Naive thymus-derived CD4-positive, alpha-beta T cell (primary cell): ENCODE results near the gene PPP1R12C. TPM values are rescaled to one million over a fixed set of nuclear protein-coding genes. Genes with fewer than 3 reads are reported as not detected.
"Not testable (repeated sequence)": the region's sequence is repeated elsewhere in the genome, so short reads cannot be mapped to it uniquely, and the experiment has no call there.

Source experiments
- ATAC-seq: fragments of 150-1000 bp; cut with Tn5 transposase; 2 replicates; pipeline ENCODE4 v1.10.0; 2021; ENCODE audit warnings: mild to moderate bottlenecking, moderate library complexity
- CTCF ChIA-PET: fragments of 350-600 bp; sonication (Branson Sonifier 250); formaldehyde crosslinking; loops from one replicate; lab custom pipeline; 2021; ENCODE audit warnings: antibody characterized with exemption; lab: Charles Lee
- POLR2A ChIA-PET: fragments of 350-600 bp; sonication (Branson Sonifier 250); formaldehyde crosslinking; loops from one replicate; lab custom pipeline; 2021; ENCODE audit warnings: antibody characterized with exemption, inconsistent platforms; lab: Charles Lee
- DNase-seq, 9 donors: peaks; one replicate each; pipeline versions ENCODE4 v3.0.0 to v3.0.0-alpha.2; 2020 to 2022; ENCODE audit warnings: mixed read lengths in 1 of 9
- H3K27ac ChIP-seq: one replicate; pipeline ENCODE4 v1.7.0; 2013; ENCODE audit warnings: mild to moderate bottlenecking, low read depth, low read length, moderate library complexity
- H3K27me3 ChIP-seq, 2 donors: one replicate each; pipeline ENCODE4 v1.7.0; 2013; ENCODE audit warnings: low read length in 2 of 2, mild to moderate bottlenecking in 2 of 2, moderate library complexity in 2 of 2; ENCODE audit not compliant: control insufficient read depth in 2 of 2, insufficient read depth in 2 of 2
- H3K36me3 ChIP-seq, 3 experiments: 1 replicate in 2 of 3; 2 replicates in 1 of 3; pipeline ENCODE4 v1.7.0; 2013; ENCODE audit warnings: low read length in 3 of 3, mild to moderate bottlenecking in 3 of 3, moderate library complexity in 1 of 3; ENCODE audit not compliant: insufficient read depth in 3 of 3, control insufficient read depth in 2 of 3
- H3K4me1 ChIP-seq, 2 donors: one replicate each; pipeline ENCODE4 v1.7.0; 2013; ENCODE audit warnings: low read length in 2 of 2, mild to moderate bottlenecking in 2 of 2, moderate library complexity in 1 of 2; ENCODE audit not compliant: control insufficient read depth in 2 of 2, insufficient read depth in 2 of 2
- H3K4me3 ChIP-seq: 2 replicates; pipeline ENCODE4 v1.7.0; 2013; ENCODE audit warnings: mild to moderate bottlenecking, low read length
- H3K9me3 ChIP-seq, 3 experiments: 1 replicate in 2 of 3; 2 replicates in 1 of 3; pipeline ENCODE4 v1.7.0; 2013; ENCODE audit warnings: low read length in 3 of 3; ENCODE audit not compliant: control insufficient read depth in 2 of 3
- H3K27ac Mint-ChIP-seq, 9 donors: one replicate each; pipeline ENCODE4 v1.8.0; 2020 to 2022; ENCODE audit warnings: mixed read lengths in 9 of 9, mild to moderate bottlenecking in 8 of 9, moderate library complexity in 5 of 9, inconsistent platforms in 2 of 9
- H3K27me3 Mint-ChIP-seq, 5 donors: one replicate each; pipeline ENCODE4 v1.8.0; 2021 to 2022; ENCODE audit warnings: mixed read lengths in 5 of 5, mild to moderate bottlenecking in 1 of 5
- H3K36me3 Mint-ChIP-seq, 5 donors: one replicate each; pipeline ENCODE4 v1.8.0; 2020 to 2022; ENCODE audit warnings: mixed read lengths in 5 of 5, mild to moderate bottlenecking in 3 of 5, inconsistent platforms in 1 of 5
- H3K4me1 Mint-ChIP-seq, 7 donors: one replicate each; pipeline ENCODE4 v1.8.0; 2020 to 2022; ENCODE audit warnings: mixed read lengths in 7 of 7, mild to moderate bottlenecking in 3 of 7, inconsistent platforms in 1 of 7
- H3K4me3 Mint-ChIP-seq, 10 donors: one replicate each; pipeline ENCODE4 v1.8.0; 2020 to 2022; ENCODE audit warnings: mild to moderate bottlenecking in 10 of 10, mixed read lengths in 10 of 10, moderate library complexity in 6 of 10, inconsistent platforms in 2 of 10
- H3K9me3 Mint-ChIP-seq, 11 donors: one replicate each; pipeline ENCODE4 v1.8.0; 2020 to 2022; ENCODE audit warnings: mixed read lengths in 11 of 11, mild to moderate bottlenecking in 4 of 11, inconsistent platforms in 1 of 11, moderate library complexity in 1 of 11
- intact Hi-C, 2 donors: fragments of 100-400 bp; cut with micrococcal nuclease; formaldehyde crosslinking; loops; one replicate each; pipeline ENCODE4 v1.15.1; 2023
- polyA plus RNA-seq, 2 donors: library from polyadenylated mRNA; unstranded; fragments of 300-500 nt; fragmentation: Illumina TruSeq; gene quantifications; one replicate each; pipeline ENCODE4 v1.2.3, GENCODE V29; 2021
- total RNA-seq, 6 experiments: library from RNA in 5 of 6; stranded (reverse) in 5 of 6; gene quantifications; 1 replicate in 5 of 6; 2 replicates in 1 of 6; pipeline ENCODE4 v1.2.3 and lab custom pipeline; 2021 to 2026

The PPP1R12C gene
- total and polyA plus RNA-seq, 7 experiments from 2014 or later, result 3.8 to 180 (median 142) TPM

- POLR2A ChIA-PET, result interaction anchor here (0.7 to 1.1 kb wide), 5 partner anchors 17 to 269 kb away, joined by 3 to 12 read pairs (median 4); partner anchors contain the start of gene PPP1R12C
- H3K27me3 Mint-ChIP-seq, result peaks cover 19 to 36% (median 22%) of the 10 kb centered on the region in 5 donors
Observed at GRCh38 chr19:55062735-55063491, 54.5 kb downstream of the PPP1R12C start, which contains the start of gene RDH13. Gene RDH13, minus strand, starts transcription at chr19:55063148. Its CDS starts 116 bp downstream, at chr19:55063032.

DNA sequence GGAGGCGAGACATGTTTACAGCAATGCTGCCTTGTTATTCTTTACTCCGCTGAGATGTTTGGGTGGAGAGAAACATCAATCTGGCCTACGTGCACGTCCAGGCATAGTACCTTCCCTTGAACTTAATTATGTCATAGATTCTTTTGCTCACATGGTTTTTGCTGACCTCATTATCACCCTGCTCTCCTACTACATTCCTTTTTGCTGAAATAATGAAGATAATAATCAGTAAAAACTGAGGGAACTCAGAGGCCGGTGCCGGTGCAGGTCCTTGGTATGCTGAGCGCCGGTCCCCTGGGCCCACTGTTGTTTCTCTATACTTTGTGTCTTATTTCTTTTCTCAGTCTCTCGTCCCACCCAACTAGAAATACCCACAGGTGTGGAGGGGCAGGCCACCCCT lies 57.1 kb downstream of the PPP1R12C start:
- CTCF ChIA-PET, result not testable (repeated sequence)
- peak overlapping the region in 1 of 10 donors; percentile 20 for H3K4me3 Mint-ChIP-seq

More at GRCh38 chr19:55062735-55063491, 54.5 kb downstream of the PPP1R12C start, which contains the start of gene RDH13:
- H3K27me3 ChIP-seq, result peaks cover 0 to 9% of the 10 kb centered on the region in 2 donors
- peak within 1 kb of the TSS; percentile 74 for H3K4me3 ChIP-seq
- peaks cover 0 to 17% (median 10%) of the 10 kb centered on the region in 5 donors for H3K36me3 Mint-ChIP-seq
- CTCF ChIA-PET, result interaction anchor here (1.0 kb wide), 1 partner anchor 13 kb away, joined by 3 read pairs; no protein-coding TSS in a partner anchor
- H3K4me3 Mint-ChIP-seq, result peak within 1 kb of the TSS; percentile 65 to 94 (median 86)
- peak within 1 kb of the TSS; percentile 31 to 88 (median 77) for H3K27ac Mint-ChIP-seq
- H3K36me3 ChIP-seq, result peaks cover 0 to 14% (median 0%) of the 10 kb centered on the region in 3 experiments
- DNase-seq (peak; percentile 95 to 99 (median 97)), ATAC-seq (peak; percentile 100)
- no peaks in the 10 kb centered on the region for H3K9me3 ChIP-seq
- H3K4me1 ChIP-seq, result peaks cover 7 to 10% of the 10 kb centered on the region in 2 donors
- intact Hi-C loops, result loop anchor here (1.0 to 5.0 kb wide), 10 partner anchors 18 to 398 kb away; partner anchors contain the start of genes PPP1R12C (in 2 of the 2), HSPBP1 (in 1 of the 2), ISOC2 (in 1 of the 2) and UBE2S (in 1 of the 2)
- H3K4me1 Mint-ChIP-seq, result peaks cover 0 to 33% (median 18%) of the 10 kb centered on the region in 7 donors
- peak within 1 kb of the TSS; percentile 78 for H3K27ac ChIP-seq
- H3K9me3 Mint-ChIP-seq, result peaks cover 0 to 5% (median 0%) of the 10 kb centered on the region in 11 donors

DNA sequence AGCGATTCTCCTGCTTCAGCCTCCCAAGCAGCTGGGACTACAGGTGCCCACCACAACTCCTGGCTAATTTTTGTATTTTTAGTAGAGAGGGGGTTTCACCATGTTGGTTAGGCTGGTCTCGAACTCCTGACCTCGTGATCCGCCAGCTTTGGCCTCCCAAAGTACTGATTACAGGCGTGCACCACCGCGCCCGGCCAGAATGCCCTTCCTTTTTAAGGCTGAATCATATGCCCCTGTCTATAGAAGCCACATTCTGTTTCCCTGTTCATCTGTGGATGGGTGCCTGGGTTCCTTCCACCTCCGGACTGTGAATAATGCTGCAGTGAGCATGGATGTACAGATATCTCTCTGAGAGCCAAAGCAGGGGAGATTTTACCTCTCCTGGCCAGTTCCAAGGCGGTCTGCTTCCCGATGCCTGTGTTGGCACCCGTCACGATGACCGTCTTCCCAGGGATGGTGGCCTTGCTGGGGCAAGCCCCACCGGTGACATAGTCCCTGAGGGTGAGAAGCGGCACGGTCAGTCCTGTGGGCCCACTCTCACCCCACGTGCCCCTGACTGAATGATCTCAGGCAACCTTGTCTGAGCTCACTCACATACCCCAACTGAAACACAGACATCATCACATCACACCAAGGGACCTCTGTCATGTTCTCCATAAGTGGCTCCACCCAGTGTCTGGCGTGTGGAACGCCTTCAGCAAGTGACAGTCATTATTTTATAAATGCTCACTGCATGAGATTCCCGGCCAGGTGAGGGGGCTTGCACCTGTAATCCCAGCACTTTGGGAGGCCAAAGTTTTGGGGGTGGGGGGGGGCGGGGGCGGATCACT lies 58.4 kb downstream of the PPP1R12C start:
- Mint-ChIP-seq H3K27ac (peak overlapping the region in 2 of 9 donors; percentile 43 to 48), H3K27me3 (peaks cover 0 to 7% (median 0%) of the 10 kb centered on the region in 5 donors), H3K9me3 (peaks cover 0 to 2% (median 0%) of the 10 kb centered on the region in 11 donors), H3K4me3 (no peak overlapping the region), H3K4me1 (peaks cover 0 to 33% (median 18%) of the 10 kb centered on the region in 7 donors), H3K36me3 (peaks cover 7 to 35% (median 19%) of the 10 kb centered on the region in 5 donors)
- DNase-seq (no peak), ATAC-seq (no peak)
- Histone ChIP-seq H3K4me1 (peaks cover 7 to 10% of the 10 kb centered on the region in 2 donors), H3K27ac (no peak overlapping the region), H3K9me3 (no peaks in the 10 kb centered on the region), H3K4me3 (no peak overlapping the region), H3K27me3 (no peaks in the 10 kb centered on the region), H3K36me3 (peaks cover 5 to 39% (median 8%) of the 10 kb centered on the region in 3 experiments)
- POLR2A ChIA-PET, result no interaction called here
- intact Hi-C loops, result no loop called here
- CTCF ChIA-PET, result no interaction called here

More for the DNA sequence above, 57.1 kb downstream of the PPP1R12C start:
- POLR2A ChIA-PET, H3K27ac ChIP-seq, DNase-seq, H3K4me3 ChIP-seq, H3K27ac Mint-ChIP-seq, H3K9me3 ChIP-seq, H3K9me3 Mint-ChIP-seq, H3K27me3 ChIP-seq, ATAC-seq: not testable (repeated sequence)
- H3K4me1 ChIP-seq, result peaks cover 7 to 10% of the 10 kb centered on the region in 2 donors
- Mint-ChIP-seq H3K4me1 (peaks cover 0 to 33% (median 18%) of the 10 kb centered on the region in 7 donors), H3K27me3 (peaks cover 0 to 12% (median 0%) of the 10 kb centered on the region in 5 donors), H3K36me3 (peaks cover 7 to 30% (median 17%) of the 10 kb centered on the region in 5 donors)
- peaks cover 5 to 37% (median 8%) of the 10 kb centered on the region in 3 experiments for H3K36me3 ChIP-seq
- intact Hi-C loops, result loop anchor here (5.0 kb wide), 2 partner anchors 178 to 347 kb away; partner anchors contain the start of gene UBE2S (in 1 of the 2)

- ChIA-PET POLR2A (no interaction called here), CTCF (no interaction called here)
- DNase-seq (no peak), ATAC-seq (no peak)
- Histone ChIP-seq H3K27ac (no peak overlapping the region), H3K27me3 (no peaks in the 10 kb centered on the region), H3K9me3 (no peaks in the 10 kb centered on the region), H3K4me3 (no peak overlapping the region), H3K36me3 (peaks cover 5 to 52% (median 8%) of the 10 kb centered on the region in 3 experiments), H3K4me1 (peaks cover under 1 to 4% of the 10 kb centered on the region in 2 donors)
- Mint-ChIP-seq H3K4me3 (no peak overlapping the region), H3K4me1 (peaks cover 0 to 20% (median 14%) of the 10 kb centered on the region in 7 donors), H3K27me3 (no peaks in the 10 kb centered on the region), H3K27ac (no peak overlapping the region), H3K9me3 (no peaks in the 10 kb centered on the region), H3K36me3 (peaks cover 7 to 47% (median 27%) of the 10 kb centered on the region in 5 donors)
- intact Hi-C loops, result no loop called here
Observed at GRCh38 chr19:55056827-55057226, 60.6 kb downstream of the PPP1R12C start.

GRCh38 chr19:55053735-55054134 lies 63.7 kb downstream of the PPP1R12C start:
- ATAC-seq (no peak), DNase-seq (no peak)
- no peaks in the 10 kb centered on the region for H3K27me3 ChIP-seq
- ChIA-PET CTCF (no interaction called here), POLR2A (no interaction called here)
- Mint-ChIP-seq H3K27me3 (no peaks in the 10 kb centered on the region), H3K27ac (no peak overlapping the region), H3K9me3 (no peaks in the 10 kb centered on the region), H3K4me3 (no peak overlapping the region), H3K36me3 (peaks cover 12 to 50% (median 28%) of the 10 kb centered on the region in 5 donors), H3K4me1 (peaks cover 0 to 7% (median 3%) of the 10 kb centered on the region in 7 donors)
- H3K9me3 ChIP-seq, result no peaks in the 10 kb centered on the region
- no peak overlapping the region for H3K27ac ChIP-seq
- H3K4me1 ChIP-seq, result no peaks in the 10 kb centered on the region
- peaks cover 5 to 72% (median 8%) of the 10 kb centered on the region in 3 experiments for H3K36me3 ChIP-seq
- intact Hi-C loops, result no loop called here
- H3K4me3 ChIP-seq, result no peak overlapping the region
